H9 (cell line): ENCODE measurements around the gene SPR. TPM values are rescaled to one million over a fixed set of nuclear protein-coding genes. Genes with fewer than 3 reads are reported as not detected.

Source experiments
- DNase-seq: peaks from one replicate; pipeline ENCODE4 v3.0.0-alpha.2; 2017
- H2AFZ ChIP-seq: one replicate; pipeline ENCODE4 v1.6.1; 2013; ENCODE audit warnings: mild to moderate bottlenecking, low read length, control low read depth, moderate library complexity
- H2AK5ac ChIP-seq: 2 replicates; pipeline ENCODE4 v1.6.1; 2013; ENCODE audit warnings: low read length, control low read depth, mixed read lengths; ENCODE audit not compliant: insufficient read length
- H2BK120ac ChIP-seq: one replicate; pipeline ENCODE4 v1.6.1; 2013; ENCODE audit warnings: low read depth, mild to moderate bottlenecking, low read length, control low read depth, inconsistent platforms; ENCODE audit not compliant: poor library complexity, severe bottlenecking
- H2BK12ac ChIP-seq: 2 replicates; pipeline ENCODE4 v1.6.1; 2013; ENCODE audit warnings: low read length, control low read depth, mixed read lengths, low read depth; ENCODE audit not compliant: insufficient read length
- H2BK15ac ChIP-seq: 2 replicates; pipeline ENCODE4 v1.6.1; 2013; ENCODE audit warnings: low read depth, low read length, control low read depth
- H2BK20ac ChIP-seq: one replicate; pipeline ENCODE4 v1.6.1; 2013; ENCODE audit warnings: low read depth, mild to moderate bottlenecking, low read length, control low read depth, inconsistent platforms; ENCODE audit not compliant: poor library complexity, severe bottlenecking
- H2BK5ac ChIP-seq: 2 replicates; pipeline ENCODE4 v1.6.1; 2013; ENCODE audit warnings: low read length, control low read depth, mixed read lengths; ENCODE audit not compliant: insufficient read length
- H3K14ac ChIP-seq: 2 replicates; pipeline ENCODE4 v1.6.1; 2013; ENCODE audit warnings: low read length, control low read depth; ENCODE audit not compliant: insufficient read depth
- H3K18ac ChIP-seq: 2 replicates; pipeline ENCODE4 v1.6.1; 2013; ENCODE audit warnings: low read depth, mild to moderate bottlenecking, mixed read lengths, low read length, control low read depth; ENCODE audit not compliant: insufficient read length
- H3K23ac ChIP-seq: 2 replicates; pipeline ENCODE4 v1.6.1; 2013; ENCODE audit warnings: low read length, control low read depth, mixed read lengths, low read depth; ENCODE audit not compliant: insufficient read length
- H3K23me2 ChIP-seq: 2 replicates; pipeline ENCODE4 v1.6.1; 2013; ENCODE audit warnings: low read depth, mild to moderate bottlenecking, mixed read lengths, low read length, control low read depth; ENCODE audit not compliant: insufficient read length, poor library complexity, severe bottlenecking
- H3K27ac ChIP-seq: 2 replicates; pipeline ENCODE4 v1.5.1; 2013; ENCODE audit warnings: low read length, control low read depth, mixed read lengths, low read depth; ENCODE audit not compliant: insufficient read length
- H3K27me3 ChIP-seq: 2 replicates; pipeline ENCODE4 v1.6.1; 2013; ENCODE audit warnings: low read length, control low read depth, inconsistent platforms; ENCODE audit not compliant: insufficient read depth
- H3K4ac ChIP-seq: 2 replicates; pipeline ENCODE4 v1.6.1; 2013; ENCODE audit warnings: low read depth, mild to moderate bottlenecking, control low read depth, inconsistent platforms, low read length, moderate library complexity
- H3K4me1 ChIP-seq: 2 replicates; pipeline ENCODE4 v1.6.1; 2013; ENCODE audit warnings: low read length, control low read depth, inconsistent platforms; ENCODE audit not compliant: insufficient read depth
- H3K4me2 ChIP-seq: 2 replicates; pipeline ENCODE4 v1.6.1; 2013; ENCODE audit warnings: low read length, control low read depth, mixed read lengths; ENCODE audit not compliant: insufficient read length, insufficient read depth
- H3K56ac ChIP-seq: 2 replicates; pipeline ENCODE4 v1.6.1; 2013; ENCODE audit warnings: low read depth, mild to moderate bottlenecking, mixed read lengths, low read length, control low read depth; ENCODE audit not compliant: insufficient read length
- H3K79me1 ChIP-seq: 2 replicates; pipeline ENCODE4 v1.6.1; 2013; ENCODE audit warnings: low read depth, mild to moderate bottlenecking, moderate library complexity, low read length, control low read depth, inconsistent platforms; ENCODE audit not compliant: insufficient read depth, poor library complexity, severe bottlenecking
- H3K79me2 ChIP-seq: 2 replicates; pipeline ENCODE4 v1.6.1; 2013; ENCODE audit warnings: low read length, control low read depth, inconsistent platforms; ENCODE audit not compliant: insufficient read depth
- H3K9ac ChIP-seq: 2 replicates; pipeline ENCODE4 v1.6.1; 2013; ENCODE audit warnings: low read length, control low read depth, mixed read lengths; ENCODE audit not compliant: insufficient read length; ENCODE audit errors: extremely low read depth
- H3K9me3 ChIP-seq: one replicate; pipeline ENCODE4 v1.6.1; 2013; ENCODE audit warnings: low read depth, low read length, inconsistent platforms; ENCODE audit not compliant: control insufficient read depth
- H3T11ph ChIP-seq: one replicate; pipeline ENCODE4 v1.6.1; 2013; ENCODE audit warnings: mild to moderate bottlenecking, low read length, control low read depth, inconsistent platforms
- H4K20me1 ChIP-seq: one replicate; pipeline ENCODE4 v1.6.1; 2013; ENCODE audit not compliant: control insufficient read depth, insufficient read length, insufficient read depth
- H4K5ac ChIP-seq: 2 replicates; pipeline ENCODE4 v1.6.1; 2013; ENCODE audit warnings: low read depth, mild to moderate bottlenecking, mixed read lengths, low read length, control low read depth; ENCODE audit not compliant: insufficient read length
- H4K8ac ChIP-seq: replicated peaks from 2 replicates; pipeline ENCODE4 v1.6.1; 2013; ENCODE audit warnings: low read length, control low read depth, mixed read lengths, low read depth; ENCODE audit not compliant: insufficient read length
- H4K91ac ChIP-seq: 2 replicates; pipeline ENCODE4 v1.6.1; 2013; ENCODE audit warnings: low read depth, mild to moderate bottlenecking, moderate library complexity, mixed read lengths, low read length, control low read depth; ENCODE audit not compliant: insufficient read length
- H3K27ac Mint-ChIP-seq, 3 experiments: 2 replicates in 2 of 3; 3 replicates in 1 of 3; pipeline ENCODE4 v1.8.0; 2020 to 2021; ENCODE audit warnings: mixed read lengths in 3 of 3, mild to moderate bottlenecking in 1 of 3, moderate library complexity in 1 of 3
- H3K27me3 Mint-ChIP-seq: 2 replicates; pipeline ENCODE4 v1.8.0; 2021; ENCODE audit warnings: low read depth, mild to moderate bottlenecking, moderate library complexity, mixed read lengths
- H3K36me3 Mint-ChIP-seq, 3 experiments: 2 replicates in 2 of 3; 3 replicates in 1 of 3; pipeline ENCODE4 v1.8.0; 2020 to 2021; ENCODE audit warnings: low read depth in 3 of 3, mixed read lengths in 3 of 3; ENCODE audit not compliant: insufficient read depth in 1 of 3
- H3K4me1 Mint-ChIP-seq, 2 experiments: 2 replicates each; pipeline ENCODE4 v1.8.0; 2020; ENCODE audit warnings: mixed read lengths in 2 of 2
- H3K4me3 Mint-ChIP-seq, 2 experiments: 2 replicates in 1 of 2; 3 replicates in 1 of 2; pipeline ENCODE4 v1.8.0; 2020 to 2021; ENCODE audit warnings: mild to moderate bottlenecking in 2 of 2, mixed read lengths in 2 of 2, moderate library complexity in 1 of 2
- H3K9me3 Mint-ChIP-seq, 2 experiments: 2 replicates in 1 of 2; 3 replicates in 1 of 2; pipeline ENCODE4 v1.8.0; 2020; ENCODE audit warnings: mild to moderate bottlenecking in 2 of 2, mixed read lengths in 2 of 2, moderate library complexity in 1 of 2
- CTCF ChIP-seq: fragments of 200-600 bp; sonication (generic); conservative IDR thresholded peaks from 3 replicates; pipeline ENCODE4 v1.8.0; 2021; ENCODE audit warnings: antibody characterized with exemption, mild to moderate bottlenecking
- WGBS: extraction: QIAGEN DNeasy Blood & Tissue Kit; methylation state at CpG from one replicate; pipeline ENCODE4 v1.1.7; 2013; ENCODE audit warnings: missing lambda C conversion rate, low lambda C conversion rate, mixed read lengths; ENCODE audit not compliant: insufficient read length; ENCODE audit errors: extremely low coverage; 5-methylcytosine and 5-hydroxymethylcytosine counted together
- total RNA-seq: library from RNA; stranded (reverse); gene quantifications from 2 replicates; pipeline ENCODE4 v1.2.1, GENCODE V29; 2021

SPR gene
- total RNA-seq, 1 experiment from 2014 or later: 7.3 TPM

GRCh38 chr2:72840066-72840465, 47.1 kb upstream of the SPR start:
- H3K27me3 ChIP-seq: no peaks in the 10 kb centered on the region
- no peak overlapping the region for H4K8ac ChIP-seq
- Mint-ChIP-seq H3K36me3 (no peaks in the 10 kb centered on the region), H3K4me1 (peaks cover 9% of the 10 kb centered on the region in 2 experiments), H3K27ac (no peak overlapping the region), H3K9me3 (no peaks in the 10 kb centered on the region), H3K27me3 (no peaks in the 10 kb centered on the region; the same call in 1 of the 2 replicates), H3K4me3 (no peak overlapping the region)
- no peak overlapping the region for H3T11ph ChIP-seq
- no peak overlapping the region for H3K18ac ChIP-seq
- no peak overlapping the region for H3K4ac ChIP-seq
- no peak overlapping the region for H2BK15ac ChIP-seq
- no peak overlapping the region for H3K9ac ChIP-seq
- H3K79me1 ChIP-seq: no peaks in the 10 kb centered on the region
- no peak overlapping the region for H3K56ac ChIP-seq
- no peak overlapping the region for H2BK20ac ChIP-seq
- TF ChIP-seq CTCF: no peak
- no peaks in the 10 kb centered on the region for H4K20me1 ChIP-seq
- DNase-seq: no peak
- H3K23me2 ChIP-seq: no peaks in the 10 kb centered on the region
- no CpG with 5 or more reads among the region's 2 CpGs for WGBS
- H2AFZ ChIP-seq: no peak overlapping the region
- no peaks in the 10 kb centered on the region; the same call in 1 of the 2 replicates for H3K4me1 ChIP-seq
- no peak overlapping the region for H4K5ac ChIP-seq
- H3K79me2 ChIP-seq: no peaks in the 10 kb centered on the region
- H2BK12ac ChIP-seq: no peak overlapping the region
- H3K27ac ChIP-seq: no peak overlapping the region
- no peak overlapping the region for H2BK5ac ChIP-seq
- no peak overlapping the region for H2AK5ac ChIP-seq
- H2BK120ac ChIP-seq: no peak overlapping the region
- no peak overlapping the region for H4K91ac ChIP-seq
- no peak overlapping the region for H3K14ac ChIP-seq
- no peaks in the 10 kb centered on the region for H3K9me3 ChIP-seq
- H3K4me2 ChIP-seq: no peak overlapping the region
- no peak overlapping the region for H3K23ac ChIP-seq
